OCI-LY7 (cell line): ENCODE measurements around the gene CLTCL1.

Experiments
- EZH2phosphoT487 ChIP-seq: fragments of 200-600 bp; sonication (generic); IDR thresholded peaks from 2 replicates; pipeline ENCODE4 v1.6.1; 2018; ENCODE audit warnings: low read depth, borderline replicate concordance, mild to moderate bottlenecking, mixed run types, antibody characterized with exemption, low read length, moderate library complexity, mixed read lengths
- TF ChIP-seq, protein P1 (sequence below): fragments of 200-600 bp; sonication (generic); conservative IDR thresholded peaks from 2 replicates; pipeline ENCODE4 v1.5.1; 2014; ENCODE audit warnings: mild to moderate bottlenecking, antibody characterized with exemption, low read length, moderate library complexity, mixed read lengths

DNA sequence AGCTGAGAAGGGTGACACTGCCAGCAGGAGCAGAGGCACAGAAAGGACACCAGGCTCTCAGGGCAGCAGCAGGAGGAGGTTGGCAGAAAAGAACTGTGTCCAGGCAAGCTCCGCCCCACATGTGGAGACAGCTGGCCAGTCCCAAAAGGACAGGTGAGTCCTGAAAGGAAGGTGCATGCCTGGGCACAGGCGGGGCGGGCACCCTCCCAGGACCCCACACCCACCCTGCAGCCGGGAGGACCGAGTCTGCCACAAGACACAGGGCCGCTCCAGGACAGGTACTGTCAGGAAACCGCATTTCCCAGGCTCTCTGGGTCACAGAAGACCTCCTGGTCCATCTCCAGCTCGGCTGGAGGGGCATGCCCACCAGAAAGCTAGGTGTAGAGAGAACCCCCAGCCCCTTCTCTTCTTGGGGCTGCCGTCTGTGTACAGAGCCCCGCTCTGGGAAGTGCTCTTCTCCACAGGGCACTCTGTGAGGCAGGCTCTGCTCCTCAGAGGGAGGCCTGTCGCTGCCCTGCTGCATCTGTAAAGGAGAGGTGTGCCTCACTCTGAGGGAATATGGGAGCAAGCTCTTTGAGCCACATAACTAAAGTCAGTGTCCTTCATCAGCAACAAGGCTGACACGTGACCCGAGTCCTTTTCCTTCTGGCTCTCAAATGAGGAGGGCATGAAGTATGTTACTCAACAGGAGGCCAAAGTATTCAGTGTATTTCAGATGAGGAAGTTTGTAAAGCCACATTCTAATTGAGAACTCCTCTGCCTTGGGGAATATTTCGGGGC, 50.5 kb downstream of the CLTCL1 start:
- TF ChIP-seq, protein P1, sequence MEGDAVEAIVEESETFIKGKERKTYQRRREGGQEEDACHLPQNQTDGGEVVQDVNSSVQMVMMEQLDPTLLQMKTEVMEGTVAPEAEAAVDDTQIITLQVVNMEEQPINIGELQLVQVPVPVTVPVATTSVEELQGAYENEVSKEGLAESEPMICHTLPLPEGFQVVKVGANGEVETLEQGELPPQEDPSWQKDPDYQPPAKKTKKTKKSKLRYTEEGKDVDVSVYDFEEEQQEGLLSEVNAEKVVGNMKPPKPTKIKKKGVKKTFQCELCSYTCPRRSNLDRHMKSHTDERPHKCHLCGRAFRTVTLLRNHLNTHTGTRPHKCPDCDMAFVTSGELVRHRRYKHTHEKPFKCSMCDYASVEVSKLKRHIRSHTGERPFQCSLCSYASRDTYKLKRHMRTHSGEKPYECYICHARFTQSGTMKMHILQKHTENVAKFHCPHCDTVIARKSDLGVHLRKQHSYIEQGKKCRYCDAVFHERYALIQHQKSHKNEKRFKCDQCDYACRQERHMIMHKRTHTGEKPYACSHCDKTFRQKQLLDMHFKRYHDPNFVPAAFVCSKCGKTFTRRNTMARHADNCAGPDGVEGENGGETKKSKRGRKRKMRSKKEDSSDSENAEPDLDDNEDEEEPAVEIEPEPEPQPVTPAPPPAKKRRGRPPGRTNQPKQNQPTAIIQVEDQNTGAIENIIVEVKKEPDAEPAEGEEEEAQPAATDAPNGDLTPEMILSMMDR, result no peak
- TF ChIP-seq EZH2phosphoT487, result no peak
